HEK293 (cell line): ENCODE results near the gene DISC1.
A peak's percentile ranks its signal among the peaks of the same experiment; 100 is the strongest.

Experiments
- CTCF ChIA-PET: fragments of 350-600 bp; formaldehyde crosslinking; extraction: SDS; loops from one replicate; lab custom pipeline; 2021; ENCODE audit warnings: antibody characterized with exemption; lab: Yijun Ruan, JAX
- POLR2A ChIA-PET: fragments of 300-600 bp; formaldehyde crosslinking; extraction: SDS; loops from one replicate; lab custom pipeline; 2020; ENCODE audit warnings: antibody characterized with exemption, inconsistent platforms; lab: Yijun Ruan, JAX
- H3K27ac ChIP-seq: fragments of 200-500 bp; sonication (Bioruptor generic); 2 replicates; pipeline ENCODE4 v1.5.1; 2014; ENCODE audit warnings: low read depth, low read length, control low read depth, inconsistent platforms; ENCODE audit errors: extremely low read depth
- H3K36me3 ChIP-seq, 2 experiments: fragments of 200-500 bp in 1 of 2; sonication (Bioruptor generic) in 1 of 2; 1 replicate in 1 of 2; 2 replicates in 1 of 2; pipeline ENCODE4 v1.5.1; 2014 to 2017; ENCODE audit warnings: inconsistent platforms in 2 of 2, low read length in 2 of 2; ENCODE audit not compliant: control insufficient read depth in 2 of 2, insufficient read depth in 1 of 2
- H3K4me1 ChIP-seq: fragments of 200-500 bp; sonication (Bioruptor generic); 2 replicates; pipeline ENCODE4 v1.5.1; 2014; ENCODE audit warnings: mild to moderate bottlenecking, low read length, inconsistent platforms; ENCODE audit not compliant: control insufficient read depth, insufficient read depth
- H3K4me3 ChIP-seq: 2 replicates; pipeline ENCODE4 v1.5.1; 2011; ENCODE audit warnings: low read depth, mild to moderate bottlenecking, control low read depth, low read length, moderate library complexity
- H3K9me3 ChIP-seq: fragments of 200-500 bp; sonication (Bioruptor generic); 2 replicates; pipeline ENCODE4 v1.5.1; 2014; ENCODE audit warnings: low read depth, low read length, inconsistent platforms; ENCODE audit not compliant: control insufficient read depth, insufficient read depth
- EGR2 ChIP-seq: fragments of 450-650 bp; formaldehyde crosslinking; IDR thresholded peaks from 2 replicates; pipeline ENCODE4 v1.5.1; 2016; ENCODE audit warnings: low read depth, missing biosample characterization, missing genetic modification characterization
- GLIS1 ChIP-seq: fragments of 450-650 bp; formaldehyde crosslinking; IDR thresholded peaks from 2 replicates; pipeline ENCODE4 v1.5.1; 2016; ENCODE audit warnings: missing biosample characterization, missing genetic modification characterization
- GLIS2 ChIP-seq: fragments of 450-650 bp; formaldehyde crosslinking; IDR thresholded peaks from 2 replicates; pipeline ENCODE4 v1.5.1; 2016; ENCODE audit warnings: missing biosample characterization, missing genetic modification characterization
- HOXD13 ChIP-seq: sonication (generic); formaldehyde crosslinking; IDR thresholded peaks from 2 replicates; pipeline ENCODE4 v1.8.0; 2022; ENCODE audit warnings: missing genetic modification reagents, borderline replicate concordance
- IKZF3 ChIP-seq: fragments of 450-650 bp; IDR thresholded peaks from 2 replicates; pipeline ENCODE4 v1.5.0; 2018; ENCODE audit warnings: missing biosample characterization, mild to moderate bottlenecking, missing genetic modification characterization, moderate library complexity
- PRDM1 ChIP-seq: fragments of 450-650 bp; formaldehyde crosslinking; IDR thresholded peaks from 2 replicates; pipeline ENCODE4; 2016; ENCODE audit warnings: missing biosample characterization, missing genetic modification characterization
- PRDM10 ChIP-seq: fragments of 450-650 bp; formaldehyde crosslinking; IDR thresholded peaks from 2 replicates; pipeline ENCODE4 v1.5.1; 2016; ENCODE audit warnings: missing biosample characterization, missing genetic modification characterization
- ZBTB17 ChIP-seq: fragments of 450-650 bp; formaldehyde crosslinking; IDR thresholded peaks from 2 replicates; pipeline ENCODE4 v1.5.1; 2016; ENCODE audit warnings: missing biosample characterization, missing genetic modification characterization
- ZFHX2 ChIP-seq: fragments of 450-650 bp; formaldehyde crosslinking; conservative IDR thresholded peaks from 2 replicates; pipeline ENCODE4 v1.5.1; 2016; ENCODE audit warnings: missing biosample characterization, missing genetic modification characterization
- ZIC2 ChIP-seq: fragments of 450-650 bp; formaldehyde crosslinking; IDR thresholded peaks from 2 replicates; pipeline ENCODE4 v1.5.1; 2016; ENCODE audit warnings: missing biosample characterization, missing genetic modification characterization
- ZNF146 ChIP-seq: fragments of 450-650 bp; formaldehyde crosslinking; IDR thresholded peaks from 2 replicates; pipeline ENCODE4 v1.5.1; 2016; ENCODE audit warnings: missing biosample characterization, missing genetic modification characterization
- ZNF157 ChIP-seq: fragments of 450-650 bp; formaldehyde crosslinking; IDR thresholded peaks from 2 replicates; pipeline ENCODE4 v1.5.1; 2016; ENCODE audit warnings: missing biosample characterization, missing genetic modification characterization
- ZNF23 ChIP-seq: fragments of 450-650 bp; formaldehyde crosslinking; IDR thresholded peaks from 2 replicates; pipeline ENCODE4 v1.5.1; 2016; ENCODE audit warnings: missing biosample characterization, missing genetic modification characterization, borderline replicate concordance
- ZNF239 ChIP-seq: fragments of 450-650 bp; formaldehyde crosslinking; IDR thresholded peaks from 2 replicates; pipeline ENCODE4 v1.5.1; 2016; ENCODE audit warnings: missing biosample characterization, missing genetic modification characterization
- ZNF335 ChIP-seq: fragments of 450-650 bp; formaldehyde crosslinking; conservative IDR thresholded peaks from 2 replicates; pipeline ENCODE4 v1.5.1; 2016; ENCODE audit warnings: missing biosample characterization, missing genetic modification characterization
- ZNF341 ChIP-seq: fragments of 450-650 bp; formaldehyde crosslinking; IDR thresholded peaks from 2 replicates; pipeline ENCODE4; 2016; ENCODE audit warnings: low read depth, missing biosample characterization, missing genetic modification characterization
- ZNF423 ChIP-seq: fragments of 450-650 bp; formaldehyde crosslinking; IDR thresholded peaks from 2 replicates; pipeline ENCODE4 v1.5.1; 2016; ENCODE audit warnings: missing biosample characterization, missing genetic modification characterization
- ZNF433 ChIP-seq: fragments of 450-650 bp; formaldehyde crosslinking; IDR thresholded peaks from 2 replicates; pipeline ENCODE4 v1.5.1; 2016; ENCODE audit warnings: missing biosample characterization, missing genetic modification characterization, low read depth
- ZNF558 ChIP-seq: fragments of 450-650 bp; formaldehyde crosslinking; IDR thresholded peaks from 2 replicates; pipeline ENCODE4 v1.5.1; 2016; ENCODE audit warnings: missing biosample characterization, missing genetic modification characterization
- ZNF654 ChIP-seq: fragments of 450-650 bp; formaldehyde crosslinking; IDR thresholded peaks from 2 replicates; pipeline ENCODE4 v1.5.1; 2016; ENCODE audit warnings: low read depth, missing biosample characterization, missing genetic modification characterization
- ZNF843 ChIP-seq: fragments of 450-650 bp; formaldehyde crosslinking; IDR thresholded peaks from 2 replicates; pipeline ENCODE4 v1.5.1; 2016; ENCODE audit warnings: missing biosample characterization, missing genetic modification characterization
- ZSCAN30 ChIP-seq: fragments of 450-650 bp; IDR thresholded peaks from 2 replicates; pipeline ENCODE4 v1.5.1; 2018; ENCODE audit warnings: missing biosample characterization, mild to moderate bottlenecking, missing genetic modification characterization, moderate library complexity
- TF ChIP-seq, protein P1 (sequence below): fragments of 450-650 bp; formaldehyde crosslinking; IDR thresholded peaks from 2 replicates; pipeline ENCODE4 v1.5.1; 2016; ENCODE audit warnings: missing biosample characterization, missing genetic modification characterization

Gene DISC1

GRCh38 chr1:231594123-231594522, 32.5 kb upstream of the DISC1 start (continued):
- TF ChIP-seq ZNF843 (tag by site-specific recombination) (no peak), ZNF558 (no peak), ZNF239 (tag by site-specific recombination) (no peak)

DNA sequence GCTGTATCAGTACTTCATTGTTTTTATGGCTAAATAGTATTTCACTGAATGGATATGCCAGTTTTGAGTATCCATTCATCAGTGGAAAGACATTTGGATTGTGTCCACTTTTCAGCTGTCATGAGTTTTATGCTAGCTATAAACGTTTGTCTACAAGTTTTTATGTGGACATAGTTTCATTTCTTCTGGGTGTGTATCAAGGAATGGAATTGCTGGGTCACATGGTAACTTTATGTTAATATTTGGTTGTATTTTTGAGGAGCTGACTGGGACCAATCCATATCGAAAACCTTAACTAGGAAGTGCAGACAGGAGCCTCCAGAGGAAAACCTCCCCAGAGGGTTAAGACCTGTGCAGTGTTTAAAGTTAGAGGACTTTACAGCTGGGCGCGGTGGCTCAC, 31.8 kb upstream of the DISC1 start:
- Histone ChIP-seq H3K4me1 (peaks cover 8% of the 10 kb centered on the region; the same call in 1 of the 2 replicates), H3K4me3 (no peak overlapping the region), H3K27ac (no peak overlapping the region), H3K36me3 (no peaks in the 10 kb centered on the region), H3K9me3 (no peaks in the 10 kb centered on the region)
- ChIA-PET POLR2A (no interaction called here), CTCF (interaction anchor here (0.8 to 1.6 kb wide), 5 partner anchors 8 to 281 kb away, joined by 3 to 8 read pairs (median 4); no protein-coding TSS in a partner anchor)
- TF ChIP-seq ZNF146 (tag by site-specific recombination): peak; percentile 31; the same call in 1 of the 2 replicates
- TF ChIP-seq ZNF433 (tag by site-specific recombination): no peak
- TF ChIP-seq ZNF157 (tag by site-specific recombination): no peak

- peak; percentile 87 for TF ChIP-seq ZNF335 (tag by site-specific recombination)
- TF ChIP-seq PRDM10 (tag by site-specific recombination): peak; percentile 65; the same call in 1 of the 2 replicates
- TF ChIP-seq ZNF23 (tag by site-specific recombination): no peak
- TF ChIP-seq PRDM1 (tag by site-specific recombination): peak; percentile 86
- peak; percentile 80 for TF ChIP-seq ZNF423 (tag by site-specific recombination)
- TF ChIP-seq IKZF3 (tag by site-specific recombination): peak; percentile 34; the same call in 1 of the 2 replicates
- peak; percentile 73 for TF ChIP-seq EGR2 (tag by site-specific recombination)
- peak; percentile 47; the same call in 1 of the 2 replicates for TF ChIP-seq GLIS2 (tag by site-specific recombination)
- 0 out of 2 replicates have a peak, but pooled peaks have one; percentile 21 for TF ChIP-seq ZSCAN30 (tag by site-specific recombination)
- no peak for TF ChIP-seq ZNF433 (tag by site-specific recombination)
- 0 out of 2 replicates have a peak, but pooled peaks have one; percentile 32 for TF ChIP-seq ZBTB17
- peak; percentile 100 for TF ChIP-seq ZIC2 (tag by site-specific recombination)
- peak; percentile 38; the same call in 1 of the 2 replicates for TF ChIP-seq ZNF341
- TF ChIP-seq, protein P1, sequence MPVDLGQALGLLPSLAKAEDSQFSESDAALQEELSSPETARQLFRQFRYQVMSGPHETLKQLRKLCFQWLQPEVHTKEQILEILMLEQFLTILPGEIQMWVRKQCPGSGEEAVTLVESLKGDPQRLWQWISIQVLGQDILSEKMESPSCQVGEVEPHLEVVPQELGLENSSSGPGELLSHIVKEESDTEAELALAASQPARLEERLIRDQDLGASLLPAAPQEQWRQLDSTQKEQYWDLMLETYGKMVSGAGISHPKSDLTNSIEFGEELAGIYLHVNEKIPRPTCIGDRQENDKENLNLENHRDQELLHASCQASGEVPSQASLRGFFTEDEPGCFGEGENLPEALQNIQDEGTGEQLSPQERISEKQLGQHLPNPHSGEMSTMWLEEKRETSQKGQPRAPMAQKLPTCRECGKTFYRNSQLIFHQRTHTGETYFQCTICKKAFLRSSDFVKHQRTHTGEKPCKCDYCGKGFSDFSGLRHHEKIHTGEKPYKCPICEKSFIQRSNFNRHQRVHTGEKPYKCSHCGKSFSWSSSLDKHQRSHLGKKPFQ (tag by site-specific recombination): 0 out of 2 replicates have a peak, but pooled peaks have one; percentile 13
- peak; percentile 98 for TF ChIP-seq GLIS1 (tag by site-specific recombination)
- TF ChIP-seq ZFHX2: peak; percentile 81
- TF ChIP-seq ZNF654 (tag by site-specific recombination): no peak
- no peak for TF ChIP-seq HOXD13
- TF ChIP-seq, all 188 proteins: peak for 14
- ChIA-PET POLR2A (interaction anchor here (1.2 kb wide), 1 partner anchor 258 kb away, joined by 3 read pairs; the partner anchor contains the start of genes EXOC8 and SPRTN), CTCF (no interaction called here)
- no peaks in the 10 kb centered on the region for H3K9me3 ChIP-seq
- H3K36me3 ChIP-seq: no peaks in the 10 kb centered on the region
- no peak overlapping the region for H3K4me3 ChIP-seq
- peaks cover 15% of the 10 kb centered on the region; the same call in 1 of the 2 replicates for H3K4me1 ChIP-seq
- no peak overlapping the region; the same call in 1 of the 2 replicates for H3K27ac ChIP-seq
These were observed 30.2 kb upstream of the DISC1 start for GRCh38 chr1:231596337-231596791.
